Stimulated activated CD8-positive, alpha-beta memory T cell treated with anti-CD3 and anti-CD28 coated beads, Interleukin-12 subunit alpha, Interleukin-12 subunit beta, amount 100 ng/mL, for 1 hour (primary cell): Measurements from ENCODE around the gene STK17B.
"Not testable (repeated sequence)": the region's sequence is repeated elsewhere in the genome, so short reads cannot be mapped to it uniquely, and the experiment has no call there.

ENCODE experiments used
- DNase-seq: peaks from one replicate; pipeline ENCODE4 v3.0.0-alpha.2; 2020; ENCODE audit warnings: low read depth

STK17B gene

DNA sequence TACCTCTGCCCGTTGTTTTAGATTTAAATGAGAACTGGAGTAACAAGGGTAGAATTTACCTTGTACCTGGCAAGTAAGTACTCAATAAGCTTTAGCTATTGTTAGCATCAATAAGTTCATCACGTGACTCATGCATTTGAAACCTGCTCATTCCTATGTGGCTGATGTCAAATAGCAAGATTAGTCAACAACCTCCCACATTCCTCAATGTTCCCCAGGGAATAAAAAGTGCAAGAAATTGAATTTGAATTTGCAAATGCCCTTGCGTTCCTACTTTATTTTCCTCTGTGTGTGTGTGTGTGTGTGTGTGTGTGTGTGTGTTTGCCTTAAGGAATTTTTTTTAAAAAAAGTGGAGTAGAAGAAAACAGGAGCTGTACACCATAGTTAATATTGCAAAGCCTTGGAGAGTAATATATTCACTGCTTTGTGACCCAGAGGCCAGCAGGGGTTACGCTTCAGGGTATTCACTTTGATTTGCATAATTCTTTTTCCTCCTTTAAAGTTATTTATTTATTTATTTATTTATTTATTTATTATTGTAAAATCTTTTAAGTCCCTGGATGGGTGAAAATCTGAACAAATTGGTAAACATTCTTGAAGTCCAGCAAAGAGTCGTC, 58.9 kb downstream of the STK17B start:
- DNase-seq: no peak

DNA sequence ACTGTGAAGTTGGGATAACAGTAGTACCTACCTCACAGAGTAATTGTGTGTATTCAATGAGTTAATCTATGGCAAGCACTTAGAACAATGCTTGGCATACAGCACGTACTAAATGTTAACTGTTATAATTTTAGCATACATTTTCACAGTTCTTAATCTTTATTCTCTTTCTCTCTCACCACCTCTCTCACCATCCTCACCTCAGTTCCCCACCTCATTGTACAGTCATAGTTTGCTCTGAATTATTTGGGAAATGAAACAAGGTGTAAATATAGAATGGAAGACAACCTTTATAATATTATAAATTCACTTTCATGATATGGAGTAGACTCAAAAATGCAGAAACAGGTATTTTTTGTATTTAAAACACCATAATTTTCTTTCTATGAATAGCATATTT, 62.8 kb downstream of the STK17B start:
- DNase-seq: no peak

DNA sequence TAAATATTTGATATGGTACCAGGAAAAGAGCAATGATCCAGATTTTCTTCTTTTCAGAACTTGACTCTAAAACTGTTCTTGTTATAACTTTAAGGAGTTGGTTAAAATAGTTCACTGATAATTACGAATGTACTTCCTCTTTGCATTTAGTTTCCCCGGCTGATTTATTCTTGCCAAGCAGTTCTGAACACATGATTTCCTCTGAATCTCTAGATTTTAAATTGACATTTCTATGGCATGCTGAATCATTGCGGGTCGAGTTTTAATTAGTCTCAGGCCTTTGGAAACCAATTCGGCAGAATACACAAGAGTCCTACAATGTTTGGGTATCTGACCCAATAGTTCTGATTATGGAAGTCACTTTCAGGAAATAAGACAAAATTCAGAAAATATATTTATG, 65.4 kb downstream of the STK17B start:
- DNase-seq: no peak

DNA sequence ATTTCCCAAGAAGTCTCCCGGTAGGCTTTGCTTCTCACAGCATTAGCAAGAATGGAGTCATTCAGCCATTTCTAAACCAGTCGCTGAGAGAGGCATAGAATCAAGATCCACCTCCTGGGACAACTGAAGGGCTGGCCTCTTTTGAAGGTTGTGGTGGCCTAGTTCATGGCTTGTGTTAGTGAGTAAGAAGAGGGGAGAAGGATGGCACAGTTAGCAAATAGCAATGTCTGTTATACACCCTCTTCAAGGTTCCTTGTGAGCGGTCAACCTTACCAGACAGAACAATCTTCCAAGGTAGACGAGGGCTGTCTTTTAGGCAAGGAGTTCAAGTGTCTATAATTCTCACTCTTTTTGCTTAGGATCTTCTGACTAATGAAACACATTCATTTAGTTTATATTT, 67.3 kb downstream of the STK17B start:
- DNase-seq: no peak

DNA sequence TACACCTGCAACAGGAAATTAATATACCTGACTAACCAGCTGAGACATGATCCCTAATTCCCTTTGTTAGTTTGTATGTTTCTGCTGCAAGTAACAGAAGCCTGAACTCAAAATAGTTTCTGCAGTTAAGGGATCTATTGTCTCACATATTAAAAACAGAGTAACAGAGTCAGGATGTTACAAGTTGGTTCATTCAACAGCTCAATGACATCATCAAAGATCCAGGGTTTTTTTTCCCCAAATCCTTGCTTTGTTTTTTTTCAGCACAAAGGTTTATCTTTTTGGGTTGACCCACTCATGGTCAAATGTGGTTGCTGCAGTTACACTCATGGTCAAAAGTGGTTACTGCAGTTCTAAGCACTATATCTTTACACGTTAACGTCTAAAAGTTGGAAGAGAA, 67.8 kb downstream of the STK17B start:
- no peak for DNase-seq

DNA sequence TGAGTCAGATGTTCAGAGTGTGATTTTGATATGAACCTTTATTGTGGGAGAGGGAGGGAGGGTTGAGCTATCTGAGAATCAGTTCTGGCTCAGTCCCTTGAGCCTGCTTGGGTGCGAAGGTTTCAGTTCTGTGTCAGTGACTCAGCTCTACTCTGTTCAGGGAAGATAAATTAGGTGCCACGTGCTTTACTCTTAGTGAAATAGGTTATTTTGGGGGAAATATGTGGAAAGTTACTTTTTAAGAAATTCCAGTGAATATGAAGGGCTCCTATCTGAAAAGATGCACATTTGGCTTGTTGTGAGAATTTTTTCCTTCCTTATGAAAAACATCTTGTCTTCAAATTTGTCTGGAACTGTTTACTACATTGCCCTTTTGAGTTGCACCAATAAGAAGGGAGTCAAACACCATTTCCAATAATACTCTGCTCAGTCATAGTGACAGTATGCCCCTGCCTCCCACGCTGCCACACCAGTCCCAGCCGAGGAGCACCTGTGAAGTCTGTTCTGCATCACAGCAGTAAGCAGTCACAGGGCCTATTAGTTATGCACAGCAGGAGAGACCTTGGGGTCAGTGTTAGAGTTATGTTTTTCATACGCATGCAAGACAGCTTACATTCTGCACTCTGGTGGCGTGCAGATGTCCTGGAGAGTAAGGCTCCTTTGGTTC, 69.9 kb downstream of the STK17B start:
- DNase-seq: no peak

DNA sequence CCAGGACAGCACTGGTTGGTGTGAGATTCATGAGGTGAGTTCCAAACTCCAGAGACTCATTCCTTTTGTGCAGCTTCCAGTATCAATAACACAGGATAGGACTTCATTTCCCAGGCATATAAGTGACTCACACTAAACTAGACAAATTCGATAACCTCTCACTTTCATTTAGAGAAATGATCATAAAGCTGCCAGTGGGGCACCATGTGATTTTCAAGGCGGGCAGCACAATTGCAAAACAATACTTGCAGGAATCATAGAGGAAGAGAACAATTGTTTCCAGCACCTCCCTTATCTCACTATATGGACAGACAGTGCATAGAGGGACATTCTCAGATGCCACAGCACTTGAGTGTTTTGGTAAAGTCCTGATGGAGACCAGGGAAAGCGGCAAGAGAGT, 71.5 kb downstream of the STK17B start:
- DNase-seq: no peak

DNA sequence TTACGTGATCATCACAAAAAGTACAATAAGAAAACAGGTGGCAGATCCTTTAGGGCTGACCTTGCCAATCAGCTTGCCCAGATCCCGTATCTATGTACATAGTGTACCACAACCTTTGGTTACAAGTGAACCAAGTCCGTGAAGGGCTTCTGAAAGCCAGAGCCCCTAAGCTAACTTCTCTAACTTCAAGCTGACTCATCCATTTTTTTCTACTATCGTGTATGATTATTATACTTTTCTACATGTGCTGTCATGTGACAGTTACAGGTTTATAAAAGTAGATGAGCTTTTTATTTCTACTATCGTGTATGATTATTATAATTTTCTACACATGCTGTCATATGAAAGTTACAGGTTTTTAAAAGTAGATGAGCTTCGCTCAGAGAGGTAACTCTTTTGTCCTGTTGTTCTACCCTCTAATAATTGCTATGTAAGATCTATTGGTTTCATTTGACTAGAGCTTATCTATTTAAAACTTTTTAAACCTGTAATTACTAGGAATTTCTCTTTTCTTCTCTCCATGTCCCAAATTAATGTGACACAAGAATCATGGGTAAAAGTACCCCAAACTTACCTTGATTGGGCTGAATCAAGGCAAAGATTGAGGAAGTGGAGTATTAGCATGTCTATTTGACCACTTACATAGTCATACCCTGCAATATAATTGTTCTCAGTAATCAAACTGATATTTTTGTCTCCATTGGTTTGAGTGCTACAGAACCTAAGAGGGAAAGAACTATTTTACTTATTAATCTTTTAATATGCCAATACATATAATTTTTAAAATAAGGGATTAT, 73.3 kb downstream of the STK17B start:
- DNase-seq: no peak

DNA sequence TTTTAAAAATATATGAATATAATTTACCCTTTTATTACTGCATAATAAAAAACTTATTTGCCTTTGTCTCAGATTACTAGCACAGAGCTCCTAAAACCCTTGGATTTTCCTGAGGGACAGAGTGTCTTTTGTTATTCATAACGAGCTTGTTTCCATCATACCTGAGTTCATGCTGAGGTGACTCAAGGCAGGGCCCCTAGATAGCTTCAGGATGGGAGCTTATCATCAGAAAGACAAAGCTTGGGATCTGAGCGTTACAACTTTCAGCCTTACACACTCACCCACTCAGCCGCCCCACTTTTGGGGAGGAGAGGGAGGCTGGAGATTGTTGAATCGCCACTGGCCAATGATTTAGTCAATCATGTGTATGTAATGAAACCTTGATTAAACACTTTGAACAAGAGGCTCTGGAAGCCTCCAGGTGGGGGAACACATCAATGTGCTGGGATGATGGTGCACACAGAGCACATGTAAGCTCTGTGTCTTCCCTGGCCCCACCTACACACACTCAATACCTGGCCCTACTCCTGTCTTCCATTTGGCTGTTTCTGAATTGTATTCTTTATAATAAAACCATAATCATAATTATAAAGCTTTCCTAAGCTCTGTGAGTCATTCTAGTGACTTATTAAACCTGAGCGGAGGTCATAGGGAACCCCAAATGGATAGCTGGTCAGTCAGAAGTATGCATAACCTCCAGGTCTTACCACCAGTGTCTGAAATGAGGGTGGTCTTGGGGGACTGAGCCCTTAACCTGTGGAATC, 74.2 kb downstream of the STK17B start:
- no peak for DNase-seq

DNA sequence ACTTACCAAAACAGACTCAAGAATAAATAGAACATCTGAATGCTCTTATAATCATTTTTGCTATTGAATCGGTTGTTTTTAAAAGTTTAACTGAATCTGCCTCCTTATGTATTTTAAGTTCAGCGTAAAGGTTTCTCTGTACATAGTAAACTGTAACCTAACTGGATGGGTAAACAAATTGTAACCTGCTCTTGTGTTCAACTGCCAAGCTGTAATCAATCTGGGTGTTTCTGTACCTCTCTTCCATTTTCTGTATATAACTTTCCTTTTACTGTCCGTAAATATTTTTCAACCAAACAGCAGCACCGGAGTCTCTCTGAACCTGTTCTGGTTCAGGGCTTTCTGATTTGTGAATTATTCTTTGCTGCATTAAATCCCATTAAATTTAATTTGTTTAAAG, 75.1 kb downstream of the STK17B start:
- DNase-seq: no peak

DNA sequence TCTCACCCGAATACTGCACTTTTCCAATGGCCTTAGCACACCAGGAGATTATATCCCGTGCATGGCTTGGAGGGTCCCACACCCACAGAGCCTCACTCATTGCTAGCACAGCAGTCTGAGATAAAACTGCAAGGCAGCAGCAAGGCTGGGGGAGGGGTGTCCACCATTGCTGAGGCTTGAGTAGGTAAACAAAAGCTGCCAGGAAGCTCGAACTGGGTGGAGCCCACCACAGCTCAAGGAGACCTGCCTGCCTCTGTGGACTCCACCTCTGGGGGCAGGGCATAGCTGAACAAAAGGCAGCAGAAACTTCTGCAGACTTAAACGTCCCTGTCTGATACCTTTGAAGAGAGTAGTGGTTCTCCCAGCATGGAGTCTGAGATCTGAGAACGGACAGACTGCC, 81.9 kb downstream of the STK17B start:
- not testable (repeated sequence) for DNase-seq

DNA sequence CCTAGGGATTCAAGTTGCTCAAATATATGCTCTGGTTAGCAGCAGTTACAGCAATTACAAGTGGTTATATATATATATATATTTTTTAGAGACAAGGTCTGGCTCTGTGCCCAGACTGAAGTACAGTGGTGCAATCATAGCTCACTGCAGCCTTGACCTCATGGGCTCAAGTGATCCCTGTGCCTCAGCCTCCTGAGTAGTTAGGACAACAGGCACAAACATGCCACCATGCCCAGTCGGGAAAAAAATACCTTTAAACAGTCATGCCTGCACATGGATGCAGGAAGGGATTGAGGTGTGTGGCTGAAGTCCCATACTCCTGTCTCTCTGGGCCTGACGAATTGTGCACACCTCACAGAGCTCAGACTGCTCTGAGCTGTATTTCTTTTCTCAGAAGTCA, 83.2 kb downstream of the STK17B start:
- no peak for DNase-seq

DNA sequence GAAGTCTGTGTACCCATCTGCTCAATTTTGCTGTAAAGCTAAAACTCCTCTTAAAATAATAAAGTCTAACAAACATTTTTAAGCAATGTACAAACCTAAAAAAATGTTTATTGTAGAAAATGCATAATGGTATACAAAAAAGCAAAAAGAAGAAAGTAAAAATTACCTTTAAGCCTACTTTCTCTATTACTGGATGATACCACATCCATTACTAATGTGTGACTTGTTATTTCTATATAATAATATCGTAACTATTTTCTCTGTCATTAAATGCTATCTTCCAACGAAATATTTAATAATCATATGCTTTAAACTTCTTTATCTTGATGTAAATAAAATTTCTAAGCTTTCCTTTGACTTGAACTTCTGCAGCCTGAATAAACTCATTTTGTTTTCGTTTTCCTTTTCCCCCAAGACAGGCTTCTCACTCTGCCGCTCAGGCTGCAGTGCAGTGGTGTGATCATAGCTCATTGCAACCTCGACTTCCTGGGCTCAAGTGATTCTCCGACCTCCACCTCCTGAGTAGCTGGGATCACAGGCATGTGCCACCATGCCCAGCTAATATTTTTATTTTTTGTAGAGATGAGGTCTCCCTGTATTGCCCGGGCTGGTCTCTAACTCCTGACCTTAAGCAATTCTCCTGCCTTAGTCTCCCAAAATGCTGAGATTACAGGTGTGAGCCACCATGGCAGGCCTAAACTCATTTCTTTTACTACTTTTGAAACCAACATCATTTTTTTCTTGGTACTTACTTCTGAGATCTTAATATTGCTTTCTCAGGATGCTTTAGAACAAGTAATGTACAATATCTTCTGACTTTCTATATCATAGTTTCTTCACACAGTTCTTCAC, 84.6 kb downstream of the STK17B start:
- DNase-seq: no peak

DNA sequence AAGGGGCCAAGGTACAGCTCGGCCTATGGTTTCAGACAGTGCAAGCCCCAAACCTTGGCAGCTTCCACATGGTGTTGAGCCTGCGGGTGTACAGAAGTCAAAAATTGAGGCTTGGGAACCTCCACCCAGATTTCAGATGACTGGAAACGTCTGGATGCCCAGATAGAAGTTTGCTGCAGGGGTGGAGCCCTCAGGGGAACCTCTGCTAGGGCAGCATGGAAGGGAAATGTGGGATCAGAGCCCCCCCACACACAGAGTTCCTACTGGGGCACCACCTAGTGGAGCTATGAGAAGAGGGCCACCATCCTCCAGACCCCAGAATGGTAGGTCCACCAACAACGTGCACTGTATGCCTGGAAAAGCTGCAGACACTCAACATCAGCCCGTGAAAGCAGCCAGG, 87.8 kb downstream of the STK17B start:
- DNase-seq: no peak
